ENCODE measurements around the gene CERS5.

DNA sequence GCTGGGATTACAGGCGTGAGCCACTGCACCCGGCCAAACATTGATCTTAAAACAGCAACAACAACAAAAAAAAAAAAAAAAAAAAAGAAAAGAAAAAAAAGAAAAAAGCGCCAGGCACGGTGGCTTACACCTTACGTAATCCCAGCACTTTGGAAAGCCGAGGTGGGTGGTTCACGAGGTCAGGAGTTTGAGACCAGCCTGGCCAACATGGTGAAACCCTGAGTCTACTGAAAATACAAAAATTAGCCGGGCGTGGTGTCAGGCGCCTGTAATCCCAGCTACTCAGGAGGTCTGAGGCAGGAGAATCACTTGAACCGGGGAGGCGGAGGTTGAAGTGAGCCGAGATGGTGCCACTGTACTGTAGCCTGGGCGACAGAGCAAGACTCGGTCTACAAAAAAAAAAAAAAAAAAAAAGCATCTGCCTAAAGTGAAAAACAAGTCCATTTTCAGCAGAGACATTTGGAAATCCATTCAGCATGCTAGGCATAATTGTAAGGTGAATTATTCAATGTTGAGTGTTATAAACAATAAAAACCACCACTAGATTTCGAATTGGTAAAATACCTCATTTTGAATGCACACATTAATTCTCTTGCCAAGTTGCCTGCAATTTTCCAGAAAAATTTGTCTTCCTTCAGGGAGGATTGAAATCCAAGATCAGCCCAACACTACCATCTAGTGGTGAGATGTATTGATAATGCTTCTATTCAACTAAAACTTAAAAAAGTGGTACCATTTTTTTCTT, 8.0 kb upstream of the CERS5 start:
- TF ChIP-seq, protein P1, sequence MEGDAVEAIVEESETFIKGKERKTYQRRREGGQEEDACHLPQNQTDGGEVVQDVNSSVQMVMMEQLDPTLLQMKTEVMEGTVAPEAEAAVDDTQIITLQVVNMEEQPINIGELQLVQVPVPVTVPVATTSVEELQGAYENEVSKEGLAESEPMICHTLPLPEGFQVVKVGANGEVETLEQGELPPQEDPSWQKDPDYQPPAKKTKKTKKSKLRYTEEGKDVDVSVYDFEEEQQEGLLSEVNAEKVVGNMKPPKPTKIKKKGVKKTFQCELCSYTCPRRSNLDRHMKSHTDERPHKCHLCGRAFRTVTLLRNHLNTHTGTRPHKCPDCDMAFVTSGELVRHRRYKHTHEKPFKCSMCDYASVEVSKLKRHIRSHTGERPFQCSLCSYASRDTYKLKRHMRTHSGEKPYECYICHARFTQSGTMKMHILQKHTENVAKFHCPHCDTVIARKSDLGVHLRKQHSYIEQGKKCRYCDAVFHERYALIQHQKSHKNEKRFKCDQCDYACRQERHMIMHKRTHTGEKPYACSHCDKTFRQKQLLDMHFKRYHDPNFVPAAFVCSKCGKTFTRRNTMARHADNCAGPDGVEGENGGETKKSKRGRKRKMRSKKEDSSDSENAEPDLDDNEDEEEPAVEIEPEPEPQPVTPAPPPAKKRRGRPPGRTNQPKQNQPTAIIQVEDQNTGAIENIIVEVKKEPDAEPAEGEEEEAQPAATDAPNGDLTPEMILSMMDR (IDR thresholded peaks at IDR 0.05), result peak; percentile 83
- TF ChIP-seq EZH2 (IDR thresholded peaks at IDR 0.05), result no peak
- TF ChIP-seq EZH2phosphoT487 (IDR thresholded peaks at IDR 0.05), result no peak
